Measurements from ENCODE around the gene PDZRN3.

- TF ChIP-seq CTCF (IDR thresholded peaks at IDR 0.05): no peak
- no peak for TF ChIP-seq POLR2A (IDR thresholded peaks at IDR 0.05)
These were observed 239.2 kb downstream of the PDZRN3 start for GRCh38 chr3:73385568-73385967.
